ENCODE measurements around the gene SMIM32. TPM values are rescaled to one million over a fixed set of nuclear protein-coding genes. Genes with fewer than 3 reads are reported as not detected.
A peak's percentile ranks its signal among the peaks of the same experiment; 100 is the strongest.

Gene SMIM32
- total RNA-seq: not detected

DNA sequence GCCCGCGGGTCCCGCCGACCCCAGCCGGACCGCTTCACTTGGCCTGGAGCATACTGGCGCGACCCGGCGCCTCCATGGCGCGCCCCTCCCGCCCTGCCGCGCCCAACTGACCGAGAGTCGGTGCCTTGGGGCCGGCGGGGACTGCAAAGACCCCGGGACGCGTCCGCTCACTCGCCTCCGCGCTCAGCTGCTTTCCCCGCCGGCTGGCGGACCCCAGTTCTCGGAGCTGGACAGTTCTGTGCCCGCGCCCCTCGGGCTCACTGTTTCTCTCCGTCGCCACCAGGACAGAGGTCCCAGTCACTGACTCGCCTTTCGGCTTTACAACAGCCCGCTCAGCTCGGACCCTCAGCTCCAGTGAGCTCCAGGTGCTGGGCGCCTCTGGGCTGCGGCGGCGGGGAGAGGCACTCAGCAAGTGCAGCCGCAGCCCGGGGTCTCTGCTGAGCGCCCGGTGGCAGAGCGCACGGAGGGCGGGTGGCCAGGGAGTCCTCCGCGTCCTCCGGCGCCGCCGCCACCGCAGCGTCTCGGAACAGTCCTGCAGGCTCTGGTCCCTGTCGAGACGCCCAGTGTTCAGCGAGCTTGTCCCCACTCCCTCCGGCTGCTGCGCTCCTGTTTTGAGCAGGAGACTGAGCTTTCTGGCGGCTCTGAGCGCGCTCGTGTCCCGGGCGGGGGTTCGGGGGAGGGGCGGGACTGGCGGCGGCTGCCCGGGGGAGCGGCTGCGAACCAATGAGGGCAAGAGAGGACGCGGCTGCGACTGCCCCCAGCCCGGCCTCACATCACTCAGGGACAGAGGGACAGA is at the start of gene SMIM32:
SMIM32 (minus strand) TSS at position 637 of the 796 bp plus-strand sequence. CDS start 638 bp downstream, outside the sequence.
- peak; percentile 74 for DNase-seq

DNA sequence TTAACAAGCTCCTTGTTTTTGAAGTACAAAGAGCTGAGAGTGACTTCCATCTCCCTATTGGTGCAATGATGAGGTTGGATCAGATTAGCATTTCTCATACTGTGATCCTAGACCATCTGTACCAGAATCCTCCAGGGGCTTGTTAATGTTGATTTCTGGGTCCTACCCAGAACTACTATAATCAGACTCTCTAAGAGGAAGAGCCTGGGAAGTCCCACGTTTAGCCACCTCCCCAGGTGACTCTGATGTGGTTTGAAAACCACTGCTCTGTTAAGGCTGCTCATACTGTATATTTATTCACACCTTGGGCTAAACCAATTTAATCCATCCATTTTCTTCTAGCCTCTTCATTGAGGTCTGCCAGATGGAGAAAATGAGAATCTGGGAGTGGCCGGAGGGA is 49.6 kb upstream of the SMIM32 start:
- DNase-seq: no peak

DNA sequence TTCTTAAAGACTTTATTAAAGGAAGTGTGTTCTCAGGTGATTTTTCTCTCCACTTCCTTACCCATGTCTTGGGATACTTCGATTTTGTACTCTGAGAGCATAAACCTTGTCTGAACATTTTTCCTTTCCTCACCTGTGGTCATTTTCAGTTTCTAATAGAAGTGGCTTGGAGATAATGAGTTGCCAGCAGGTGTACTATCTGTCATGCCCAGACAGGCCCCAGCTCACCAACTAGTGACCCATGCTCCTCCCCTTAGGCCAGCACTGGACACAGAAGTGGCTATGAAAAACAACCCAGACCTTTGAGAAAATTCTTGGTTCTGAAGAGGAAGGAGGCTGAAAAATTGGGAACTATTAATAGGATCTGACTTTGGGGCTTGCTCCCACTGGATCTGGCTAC is 49.2 kb upstream of the SMIM32 start:
- no peak for DNase-seq

DNA sequence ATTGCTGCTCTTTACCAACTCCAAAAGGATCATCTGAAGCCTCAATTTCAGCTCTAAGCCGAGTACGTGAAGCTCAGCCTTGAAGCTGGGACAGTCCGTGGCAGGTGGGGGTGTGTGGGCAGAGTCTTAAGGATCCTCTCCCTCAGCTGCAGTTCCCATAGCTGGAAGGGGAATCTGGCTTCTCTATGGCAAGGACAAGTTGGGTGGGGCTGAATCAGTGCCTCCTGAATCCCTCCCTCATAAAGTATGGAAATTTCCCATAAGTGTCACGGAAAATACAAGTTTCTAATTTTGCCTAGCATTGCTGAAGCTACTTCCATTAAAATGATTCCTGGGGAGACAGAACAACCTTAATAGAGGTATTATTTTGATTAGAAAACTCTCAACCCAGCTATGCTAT is 47.9 kb upstream of the SMIM32 start:
- no peak for DNase-seq

DNA sequence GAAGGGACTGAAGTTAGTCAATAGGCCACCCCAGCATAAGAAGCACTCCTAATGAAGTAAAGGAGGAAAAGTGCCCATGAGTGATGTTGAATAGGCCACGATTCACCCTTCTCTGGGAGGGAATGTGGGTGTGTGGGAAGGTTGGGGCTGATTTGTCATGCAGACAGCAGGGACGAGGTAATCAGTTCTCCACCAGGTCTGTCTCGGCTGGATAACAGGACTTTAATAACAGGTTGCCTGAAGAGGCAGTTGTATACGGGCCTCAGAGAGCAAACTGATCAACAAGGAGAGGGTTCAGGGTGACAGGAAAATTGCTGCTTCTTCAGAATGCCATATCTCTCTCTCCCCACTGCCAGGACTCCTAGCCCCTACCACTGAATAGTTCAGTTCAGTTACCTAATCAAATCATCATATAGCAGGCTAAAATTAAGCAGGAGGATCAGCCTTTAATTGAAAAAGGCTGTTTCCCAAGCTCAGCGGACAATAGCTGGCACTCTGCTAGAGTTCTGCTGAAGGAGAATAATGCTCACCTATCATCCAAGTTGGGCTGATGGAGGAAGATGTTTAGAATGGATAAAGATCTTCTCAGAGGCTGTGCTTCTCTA is 43.6 kb upstream of the SMIM32 start:
- DNase-seq: no peak

DNA sequence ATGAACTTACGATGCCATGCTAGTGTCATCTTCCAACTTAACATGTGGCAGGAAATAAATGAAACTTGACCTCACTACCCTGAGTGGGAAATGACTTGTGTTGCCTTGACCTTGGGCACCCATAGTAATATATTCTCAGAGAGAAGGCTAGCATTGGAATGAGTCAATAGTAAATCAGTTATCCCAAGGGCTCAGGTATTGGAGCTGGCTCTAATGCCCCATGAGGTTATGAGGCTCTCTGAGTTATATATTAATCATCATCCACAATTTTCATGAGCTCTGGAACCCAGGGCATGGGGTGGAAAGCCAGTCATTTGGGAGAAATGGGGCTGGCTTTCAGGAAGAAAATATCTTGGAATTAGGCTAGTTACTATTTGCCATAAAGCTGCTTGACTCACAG is 42.4 kb upstream of the SMIM32 start:
- no peak for DNase-seq

DNA sequence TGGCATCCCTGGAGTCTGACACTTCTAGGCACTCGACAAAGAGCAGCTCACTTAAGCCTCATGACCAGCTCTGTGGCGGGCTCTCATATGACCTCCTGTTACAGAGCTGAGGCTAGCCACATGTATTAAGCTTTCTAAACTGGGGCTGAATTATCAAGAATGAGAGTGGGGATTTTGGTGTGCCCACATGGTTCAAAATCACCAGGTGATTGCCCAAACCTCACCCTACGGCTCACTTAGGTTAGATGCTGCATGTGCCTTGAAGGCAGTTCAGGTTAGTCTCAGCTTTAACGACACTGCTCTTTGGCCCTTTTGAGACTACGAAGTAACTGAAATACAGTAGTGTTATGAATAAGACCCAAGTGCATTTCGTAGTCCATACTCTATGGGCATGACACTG is 39.4 kb upstream of the SMIM32 start:
- no peak for DNase-seq

DNA sequence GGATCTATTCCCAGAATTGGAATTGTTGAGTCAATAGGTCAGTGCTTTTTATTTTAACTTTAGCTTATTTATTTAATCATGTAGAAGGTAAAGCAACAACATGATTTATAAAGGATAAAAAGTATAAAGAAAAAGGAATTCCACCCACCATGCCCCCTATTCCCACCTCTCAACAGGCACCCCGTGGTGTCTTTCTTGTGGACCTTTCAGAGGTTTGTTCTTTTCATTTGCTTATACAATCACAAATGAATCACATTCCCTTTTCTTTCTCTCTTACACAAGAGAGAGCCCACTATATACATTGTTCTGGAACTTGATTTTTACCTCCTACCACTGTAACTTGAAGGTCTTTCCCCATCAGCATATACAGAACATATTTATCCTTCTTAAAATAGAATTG is 37.2 kb upstream of the SMIM32 start:
- no peak for DNase-seq

DNA sequence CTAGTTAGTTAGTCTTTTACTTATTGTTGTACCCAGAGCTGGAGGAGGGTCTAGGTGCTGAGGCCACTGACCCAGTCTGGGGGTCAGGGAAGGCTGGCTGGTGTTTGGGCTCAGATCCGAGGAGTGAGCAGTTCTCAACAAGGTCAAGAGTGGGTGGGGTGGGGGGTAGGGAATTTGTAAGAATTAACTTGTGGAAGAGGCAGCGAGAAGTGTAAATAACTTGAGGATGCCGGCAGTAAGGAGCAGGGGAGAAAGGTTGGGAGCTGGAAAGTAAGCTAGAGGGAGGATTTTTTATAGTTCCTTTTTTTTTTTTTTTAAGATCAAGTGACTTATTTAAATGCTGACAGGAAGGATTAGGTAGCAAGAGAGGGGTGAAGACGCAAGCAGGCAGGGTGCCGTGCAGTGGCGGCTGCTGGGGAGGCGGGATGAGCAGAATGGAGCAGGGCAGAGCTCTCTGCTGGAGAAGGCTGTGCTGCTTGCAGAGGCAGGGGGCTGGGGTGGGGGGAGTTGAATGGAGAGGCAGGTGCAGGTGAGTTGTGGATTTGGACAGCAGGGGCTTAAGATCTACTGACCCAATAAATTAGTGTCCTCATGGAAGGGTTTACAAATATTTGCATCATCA is 35.3 kb upstream of the SMIM32 start:
- DNase-seq: no peak

DNA sequence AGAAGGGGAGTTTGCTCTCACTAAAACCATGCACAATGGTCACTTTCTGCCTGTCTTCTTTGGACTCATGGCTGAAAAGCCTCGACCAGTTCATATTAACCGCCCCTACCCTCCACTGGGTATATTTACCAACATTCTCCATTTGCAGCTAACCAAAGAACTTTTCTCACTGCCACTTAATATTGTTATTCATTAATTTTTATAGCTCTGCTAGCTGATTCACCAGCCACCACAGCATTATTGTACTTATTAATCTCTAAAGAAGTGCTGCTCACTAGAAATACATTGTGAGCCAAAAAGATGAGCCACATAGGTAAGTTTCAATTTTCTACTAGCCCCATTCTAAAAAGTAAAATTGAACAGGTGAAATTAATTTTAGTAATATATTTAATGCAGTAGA is 33.4 kb upstream of the SMIM32 start:
- no peak for DNase-seq

DNA sequence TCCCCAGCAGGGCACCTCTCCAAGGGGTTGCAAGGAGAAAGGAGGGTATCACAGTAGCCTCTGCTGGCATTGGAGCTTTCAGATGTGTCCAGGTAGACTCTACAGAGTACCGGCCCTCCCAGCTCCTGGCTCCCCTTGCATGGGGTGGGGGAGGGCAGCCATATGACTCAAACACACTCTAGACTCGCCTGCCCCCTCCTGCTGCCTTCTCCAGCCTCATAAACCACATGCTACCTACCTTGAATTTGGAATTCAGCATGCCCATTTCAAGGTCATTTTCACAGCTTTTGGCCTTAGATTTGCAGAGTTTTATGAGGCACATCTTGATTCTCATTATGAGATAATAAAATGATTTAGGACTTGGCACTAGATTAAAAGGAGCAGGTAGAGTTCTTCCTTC is 32.8 kb upstream of the SMIM32 start:
- DNase-seq: no peak

DNA sequence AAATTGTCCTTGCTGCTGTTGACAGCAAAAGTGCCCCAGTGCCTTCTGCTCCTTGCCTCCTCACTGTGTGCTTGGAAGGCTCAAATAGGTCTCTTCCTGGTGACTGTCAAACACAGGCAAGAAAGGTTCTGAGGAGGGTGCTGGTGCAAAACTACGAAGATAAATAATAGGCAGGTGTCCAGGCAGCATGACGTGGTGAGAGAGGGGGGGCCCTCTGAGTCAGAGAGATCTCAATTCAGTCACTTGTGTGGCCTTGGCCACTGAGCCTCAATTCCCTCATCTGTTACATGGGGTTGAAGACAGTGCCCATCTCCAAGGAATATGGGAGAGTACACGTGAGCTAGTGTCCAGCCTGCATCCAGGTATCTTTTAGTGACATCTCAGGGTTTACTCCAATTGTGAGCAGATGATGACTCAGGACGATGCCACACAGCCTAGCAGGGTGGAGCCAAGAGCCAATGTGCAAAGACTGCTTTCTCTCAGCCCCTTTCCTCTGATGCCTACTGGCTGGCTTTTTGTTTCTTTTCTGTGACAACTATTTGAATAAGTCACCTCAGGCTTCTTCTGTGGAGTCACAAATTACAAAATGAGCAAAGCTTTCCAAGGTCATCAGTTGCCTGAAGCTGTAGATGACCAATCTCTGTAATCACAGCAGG is 29.7 kb upstream of the SMIM32 start:
- no peak for DNase-seq

DNA sequence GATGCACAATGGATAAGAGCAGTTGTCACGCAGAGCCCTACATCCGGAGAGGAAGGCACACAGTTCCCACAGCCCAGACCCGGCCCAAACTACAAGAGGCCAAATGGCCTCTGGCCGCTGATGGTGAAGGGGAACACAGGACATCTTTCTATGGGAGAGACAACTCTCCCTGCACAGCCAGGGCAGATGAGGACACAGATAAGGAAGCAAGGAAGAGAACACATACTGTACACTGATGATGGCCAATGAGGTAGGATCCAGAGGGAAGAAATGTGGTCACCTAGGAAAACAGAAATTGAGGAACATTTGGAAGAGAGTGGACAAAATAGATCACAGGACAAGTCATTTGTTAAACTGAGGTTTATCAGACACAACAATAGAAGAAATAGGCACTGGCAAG is 28.4 kb upstream of the SMIM32 start:
- DNase-seq: no peak

DNA sequence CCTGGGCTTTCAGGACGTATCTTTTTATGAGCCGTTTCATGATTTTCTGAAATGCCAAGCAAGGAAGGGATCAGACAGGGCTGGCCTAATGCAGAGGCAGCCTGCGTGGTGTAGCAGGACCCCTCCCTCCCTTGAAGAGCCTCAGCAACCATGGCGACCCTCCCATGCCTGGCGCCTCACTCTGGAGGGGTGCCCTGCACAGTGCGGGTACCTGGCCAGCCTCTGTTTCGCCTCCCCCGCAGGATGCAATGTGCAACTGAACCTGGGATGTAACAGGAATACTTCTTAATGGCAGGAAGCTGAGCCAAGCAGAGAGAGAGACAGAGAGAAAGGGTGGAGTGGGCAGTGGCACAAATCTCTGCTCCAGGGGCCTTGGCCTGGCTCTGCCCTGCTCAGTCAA is 23.3 kb upstream of the SMIM32 start:
- no peak for DNase-seq

DNA sequence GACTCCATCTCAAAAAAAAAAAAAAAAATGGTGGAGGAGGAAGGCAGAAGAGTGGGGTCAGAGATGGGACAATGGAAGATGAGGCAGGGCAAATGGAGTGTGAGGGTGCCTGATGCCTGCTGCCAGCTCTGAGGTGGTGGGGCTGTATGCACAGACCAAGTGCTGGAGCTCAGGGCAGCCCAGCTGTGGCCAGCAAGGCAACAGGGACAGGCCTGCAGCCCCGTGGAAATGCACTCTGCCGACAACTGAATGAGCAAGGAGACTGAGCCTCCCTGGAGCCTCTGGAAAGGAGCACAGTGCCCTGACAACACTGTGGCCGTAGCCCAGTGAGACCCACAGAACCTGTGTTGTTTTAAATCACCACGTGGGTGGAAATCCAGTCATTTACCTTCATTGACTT is 22.9 kb upstream of the SMIM32 start:
- DNase-seq: no peak

DNA sequence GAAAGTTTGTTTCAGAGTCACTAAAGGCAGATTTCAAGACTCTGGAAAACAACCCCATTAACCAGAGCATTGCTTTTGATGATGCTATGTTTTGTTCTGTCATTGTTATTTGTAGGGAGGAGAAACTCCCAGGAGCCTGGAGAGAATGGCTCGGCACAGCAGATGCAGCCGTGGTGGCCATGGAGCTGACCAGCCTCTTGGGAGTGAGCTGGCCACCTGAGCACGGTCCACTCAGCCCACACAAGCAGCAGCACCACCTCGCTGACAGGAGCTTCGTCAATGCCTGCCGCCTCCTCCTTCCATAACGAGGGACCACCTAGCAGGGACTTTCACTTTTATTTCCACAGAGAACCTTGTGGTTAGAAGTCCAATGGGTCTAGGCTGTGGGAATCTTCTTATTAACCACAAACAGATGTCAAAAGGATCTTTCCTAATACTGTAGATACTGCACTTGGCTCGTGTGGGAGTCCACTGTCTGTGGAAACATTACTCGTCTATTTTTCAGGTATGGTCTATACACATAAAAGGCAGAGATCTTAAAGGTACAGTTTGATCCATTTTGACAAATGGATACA is 21.0 kb upstream of the SMIM32 start:
- no peak for DNase-seq

DNA sequence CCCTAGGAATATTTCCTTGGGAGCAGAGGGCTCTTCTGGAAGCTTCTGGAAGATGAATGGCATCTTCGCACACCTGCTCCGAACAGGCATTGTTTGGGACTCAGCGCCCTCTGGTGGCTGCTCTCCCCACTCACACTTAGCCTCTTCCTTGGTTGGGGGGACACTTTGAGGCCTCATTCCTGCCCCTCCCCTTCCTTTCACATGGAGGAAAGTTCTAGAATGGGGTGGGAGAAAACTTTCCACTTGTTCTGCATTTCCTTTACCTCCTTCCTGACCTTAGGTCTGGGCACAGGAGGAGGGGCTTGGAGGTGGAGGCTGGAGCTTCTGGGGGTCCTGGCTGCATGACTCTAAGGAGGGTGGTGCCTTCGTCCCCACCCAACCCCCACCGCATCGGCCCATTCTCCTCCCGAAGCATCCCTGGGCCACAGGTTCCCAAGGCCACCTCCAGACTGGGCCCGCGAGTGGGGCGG is 19.3 kb upstream of the SMIM32 start:
- DNase-seq: peak; percentile 74

DNA sequence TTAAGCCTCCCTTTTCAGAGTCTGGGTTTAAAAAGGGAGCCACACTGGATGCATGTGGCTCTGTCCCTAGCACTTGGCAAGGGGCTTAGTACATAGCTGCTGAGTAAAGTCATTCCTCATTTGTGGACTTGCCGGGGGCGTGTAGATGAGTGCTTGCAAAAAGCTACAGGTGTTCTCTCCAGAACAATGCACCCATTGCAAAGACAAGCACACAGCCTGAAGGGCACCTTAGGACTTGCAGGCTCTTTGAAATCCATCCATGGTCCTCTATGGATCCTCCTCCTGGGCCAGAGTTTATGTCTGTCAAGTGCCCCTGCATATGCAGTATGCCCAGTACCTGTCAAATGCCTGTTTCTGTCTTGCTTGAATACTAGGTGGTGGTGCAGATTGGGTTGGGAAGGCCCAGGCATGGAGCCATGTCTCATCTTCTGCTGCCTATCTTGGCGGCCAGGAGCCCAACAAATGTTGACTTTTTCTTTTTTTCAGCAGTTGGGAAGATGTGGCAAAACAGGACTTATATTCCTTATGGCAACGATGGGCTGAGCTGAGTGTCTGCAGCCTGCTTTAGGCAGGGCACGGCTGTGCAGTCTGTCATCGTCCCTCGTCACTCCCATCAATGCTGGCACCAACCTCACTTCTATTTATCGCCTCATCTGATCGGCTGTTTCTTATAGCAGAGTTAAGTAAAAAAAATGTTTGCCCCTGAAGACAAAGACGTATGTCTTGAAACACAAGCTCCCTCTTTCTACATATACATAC is 18.5 kb upstream of the SMIM32 start:
- DNase-seq: no peak

DNA sequence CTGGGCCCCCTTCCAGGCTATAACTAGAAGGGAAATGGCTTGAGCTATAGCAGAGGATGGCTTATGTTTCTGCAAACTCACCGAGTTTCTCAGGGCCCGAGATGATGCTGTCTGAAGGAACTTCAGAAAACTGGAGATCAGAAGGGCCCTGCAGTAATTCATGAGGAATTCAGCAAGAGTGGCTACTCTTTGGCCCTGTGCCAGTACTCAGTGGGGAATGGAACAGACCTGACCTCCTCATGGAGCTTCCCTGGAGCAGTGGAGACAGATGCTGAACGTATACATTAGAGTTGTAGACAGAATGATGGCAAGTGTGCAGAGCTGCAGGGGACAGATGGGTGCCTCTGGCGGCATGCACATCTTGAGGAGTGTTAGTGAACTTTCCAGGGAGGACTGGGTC is 17.3 kb upstream of the SMIM32 start:
- DNase-seq: no peak

DNA sequence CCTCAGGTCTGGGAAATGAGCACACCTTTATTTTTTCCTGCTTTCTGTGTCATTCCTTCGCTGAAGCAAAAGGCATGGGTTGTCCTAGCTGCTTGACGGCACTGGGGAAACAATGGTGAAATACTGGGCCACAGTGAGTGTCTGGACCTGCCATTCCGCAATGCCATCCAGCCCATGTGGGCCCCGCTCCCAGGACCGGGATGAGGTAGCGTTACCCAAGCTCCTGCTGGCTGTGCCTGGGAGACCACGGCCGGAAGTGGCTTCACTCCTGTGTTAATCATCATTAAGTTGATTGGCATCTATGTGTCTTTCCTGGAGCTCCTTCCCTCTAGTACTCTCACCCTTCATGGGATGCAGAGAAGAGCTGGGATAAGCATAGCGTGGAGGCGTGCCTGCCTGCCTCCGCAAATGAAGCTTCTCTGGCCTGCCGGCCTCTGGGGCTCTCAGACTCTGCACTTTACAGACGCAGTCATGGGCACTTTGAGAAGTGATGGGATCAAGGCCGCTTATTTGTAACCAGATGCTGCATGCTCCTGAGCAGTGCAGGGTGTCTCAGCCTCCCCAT is 16.5 kb upstream of the SMIM32 start:
- no peak for DNase-seq

DNA sequence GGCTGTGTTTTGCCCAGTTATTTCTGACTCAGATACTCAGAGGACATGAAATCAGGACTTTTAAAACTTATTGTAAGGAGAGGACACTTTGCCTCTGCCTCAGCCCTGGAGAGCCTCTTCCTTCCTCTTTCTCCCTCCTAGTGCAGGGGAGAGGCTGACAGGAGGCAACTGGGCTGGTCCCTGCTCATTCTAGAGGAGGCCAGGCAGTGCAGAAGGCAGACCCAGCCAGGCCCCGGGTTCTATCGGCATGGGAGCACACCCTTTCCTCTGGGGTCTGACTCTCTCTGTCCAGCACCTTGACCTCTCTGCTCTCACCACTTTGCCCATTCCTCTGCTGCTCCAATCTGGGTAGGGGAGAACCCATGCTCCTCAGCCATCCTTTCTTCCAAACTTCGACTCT is 16.0 kb upstream of the SMIM32 start:
- DNase-seq: no peak

DNA sequence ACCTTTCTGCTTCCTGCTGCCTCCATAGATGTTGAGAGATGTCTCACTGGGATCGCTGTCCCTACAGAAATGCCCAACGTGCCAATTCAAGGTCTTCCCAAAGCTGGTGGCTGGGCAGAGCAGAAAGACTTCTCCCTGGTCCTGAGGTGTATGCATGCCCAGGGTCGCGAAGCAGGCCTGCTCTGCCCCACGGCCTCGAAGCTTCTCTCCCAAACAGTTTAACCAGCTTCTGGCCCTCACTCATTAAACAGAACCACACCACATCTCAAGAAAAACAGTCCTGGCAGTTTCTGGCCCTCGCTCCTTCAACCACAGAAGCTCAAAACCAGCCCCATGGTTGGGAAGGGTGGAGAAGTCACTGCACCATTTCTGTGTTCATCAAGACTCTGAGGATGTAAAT is 14.7 kb upstream of the SMIM32 start:
- DNase-seq: no peak

Data from tongue (tissue), 2 donors.